Effector CD8-positive, alpha-beta T cell (primary cell): ENCODE results near the gene OR4F17.
"Not testable (repeated sequence)": the region's sequence is repeated elsewhere in the genome, so short reads cannot be mapped to it uniquely, and the experiment has no call there.

ENCODE experiments used
- DNase-seq: peaks from one replicate; lab custom pipeline; 2025; lab: John Stamatoyannopoulos, UW
- total RNA-seq, 4 experiments: gene quantifications; one replicate each; lab custom pipeline; 2026; lab: John Stamatoyannopoulos, UW

Gene OR4F17
- total RNA-seq = 0 reads per million in 4 experiments

GRCh38 chr19:106804-107203 is at the start of gene OR4F17:
OR4F17 (plus strand) TSS chr19:107104; CDS start chr19:110679, 3,575 bp downstream.
- not testable (repeated sequence) for DNase-seq

- not testable (repeated sequence) for DNase-seq
Measured at GRCh38 chr19:70793-71192, 36.1 kb upstream of the OR4F17 start.

- DNase-seq = not testable (repeated sequence)
Measured at GRCh38 chr19:82864-83263, 24.0 kb upstream of the OR4F17 start.

GRCh38 chr19:83626-84025 is 23.3 kb upstream of the OR4F17 start:
- DNase-seq = not testable (repeated sequence)

GRCh38 chr19:90678-91077 is 16.2 kb upstream of the OR4F17 start:
- not testable (repeated sequence) for DNase-seq

- not testable (repeated sequence) for DNase-seq
Measured at GRCh38 chr19:94794-95193, 12.1 kb upstream of the OR4F17 start.

GRCh38 chr19:97647-98046 is 9.3 kb upstream of the OR4F17 start:
- DNase-seq = not testable (repeated sequence)

GRCh38 chr19:120443-121140 is 13.7 kb downstream of the OR4F17 start:
- DNase-seq = not testable (repeated sequence)
